ENCODE results near the gene PDHX. TPM values are rescaled to one million over a fixed set of nuclear protein-coding genes. Genes with fewer than 3 reads are reported as not detected.
A peak's percentile ranks its signal among the peaks of the same experiment; 100 is the strongest.

The PDHX gene
- total RNA-seq, 1 experiment from 2014 or later = 63.0 TPM

DNA sequence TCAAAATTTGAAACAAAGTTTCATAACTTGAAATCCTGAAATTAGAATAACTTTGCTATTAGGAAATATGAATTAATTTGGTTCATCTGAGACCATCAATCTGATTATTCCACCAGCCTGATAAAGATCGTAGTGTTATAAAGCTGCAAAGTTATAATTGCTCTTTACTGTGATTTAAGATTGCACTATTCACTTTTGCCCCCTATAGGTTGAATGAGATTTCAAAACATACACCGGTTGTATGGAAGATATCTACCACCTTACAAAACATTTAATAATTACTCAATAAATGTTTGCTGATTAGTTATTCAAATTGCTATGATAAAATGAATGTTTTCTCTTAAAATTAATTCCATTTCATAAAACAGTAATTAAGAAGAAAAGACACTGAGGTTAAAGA lies 26.3 kb upstream of the PDHX start:
- no peak for ATAC-seq
- no peaks in the 10 kb centered on the region; the same call in 1 of the 2 replicates for H3K4me1 ChIP-seq (ENCODE audit: control insufficient read depth, insufficient read depth, low read length)
- intact Hi-C loops (cut with micrococcal nuclease; ENCODE audit: unreplicated experiment) = loop anchor here (2.0 to 10.0 kb wide), 2 partner anchors 235 to 303 kb away; no protein-coding TSS in a partner anchor

DNA sequence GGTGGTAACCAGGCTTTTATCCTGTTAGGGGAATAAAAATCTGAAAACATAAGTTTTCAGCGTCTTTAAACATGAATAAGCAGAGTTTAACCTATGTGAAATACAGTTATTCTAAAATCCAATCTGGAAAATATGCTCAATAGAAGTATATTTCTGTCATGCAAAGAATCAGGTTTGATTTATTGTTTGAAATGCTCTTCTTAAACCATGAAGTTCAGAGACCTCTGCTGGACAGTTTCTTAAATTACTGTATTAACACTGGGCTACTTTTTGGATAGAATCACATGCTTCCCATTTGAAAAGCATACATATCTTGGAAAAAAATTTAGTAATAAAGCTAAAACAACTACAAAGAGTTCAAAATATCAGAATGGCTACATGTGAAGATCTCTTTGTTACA lies 25.6 kb upstream of the PDHX start:
- H3K4me3 ChIP-seq (ENCODE audit: low read depth in 2 of 2, low read length in 2 of 2) = no peak overlapping the region
- H3K9me3 ChIP-seq (ENCODE audit: control insufficient read depth, insufficient read depth, low read depth, low read length) = no peaks in the 10 kb centered on the region
- H3K36me3 ChIP-seq (ENCODE audit: control insufficient read depth, insufficient read depth, low read length) = no peaks in the 10 kb centered on the region; the same call in 1 of the 2 replicates
- no peaks in the 10 kb centered on the region; the same call in 1 of the 2 replicates for H3K4me1 ChIP-seq (ENCODE audit: control insufficient read depth, insufficient read depth, low read length)
- DNase-seq (ENCODE audit: low read depth, low spot score) (no peak), ATAC-seq (peak; percentile 63; the same call in 1 of the 2 replicates)
- ChIA-PET CTCF (interaction anchor here (1.0 kb wide), 2 partner anchors 8 to 304 kb away, joined by 3 to 4 read pairs; no protein-coding TSS in a partner anchor), POLR2A (no interaction called here)
- in situ Hi-C loops (cut with HindIII; ENCODE audit: low pct_unique_long_range_greater_than_20kb, low sequenced_read_pairs) = no loop called here
- H3K27me3 ChIP-seq (ENCODE audit: control insufficient read depth, insufficient read depth, low read length) = no peaks in the 10 kb centered on the region
- peak overlapping the region; percentile 30; the same call in 1 of the 2 replicates for H3K27ac ChIP-seq (ENCODE audit: low read length)
- intact Hi-C loops (cut with micrococcal nuclease; ENCODE audit: unreplicated experiment) = loop anchor here (2.0 to 10.0 kb wide), 2 partner anchors 236 to 304 kb away; no protein-coding TSS in a partner anchor
- TF ChIP-seq, protein P1, sequence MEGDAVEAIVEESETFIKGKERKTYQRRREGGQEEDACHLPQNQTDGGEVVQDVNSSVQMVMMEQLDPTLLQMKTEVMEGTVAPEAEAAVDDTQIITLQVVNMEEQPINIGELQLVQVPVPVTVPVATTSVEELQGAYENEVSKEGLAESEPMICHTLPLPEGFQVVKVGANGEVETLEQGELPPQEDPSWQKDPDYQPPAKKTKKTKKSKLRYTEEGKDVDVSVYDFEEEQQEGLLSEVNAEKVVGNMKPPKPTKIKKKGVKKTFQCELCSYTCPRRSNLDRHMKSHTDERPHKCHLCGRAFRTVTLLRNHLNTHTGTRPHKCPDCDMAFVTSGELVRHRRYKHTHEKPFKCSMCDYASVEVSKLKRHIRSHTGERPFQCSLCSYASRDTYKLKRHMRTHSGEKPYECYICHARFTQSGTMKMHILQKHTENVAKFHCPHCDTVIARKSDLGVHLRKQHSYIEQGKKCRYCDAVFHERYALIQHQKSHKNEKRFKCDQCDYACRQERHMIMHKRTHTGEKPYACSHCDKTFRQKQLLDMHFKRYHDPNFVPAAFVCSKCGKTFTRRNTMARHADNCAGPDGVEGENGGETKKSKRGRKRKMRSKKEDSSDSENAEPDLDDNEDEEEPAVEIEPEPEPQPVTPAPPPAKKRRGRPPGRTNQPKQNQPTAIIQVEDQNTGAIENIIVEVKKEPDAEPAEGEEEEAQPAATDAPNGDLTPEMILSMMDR (IDR thresholded peaks at IDR 0.05) = peak; percentile 43; the same call in 1 of the 2 replicates
- TF ChIP-seq, protein P2, sequence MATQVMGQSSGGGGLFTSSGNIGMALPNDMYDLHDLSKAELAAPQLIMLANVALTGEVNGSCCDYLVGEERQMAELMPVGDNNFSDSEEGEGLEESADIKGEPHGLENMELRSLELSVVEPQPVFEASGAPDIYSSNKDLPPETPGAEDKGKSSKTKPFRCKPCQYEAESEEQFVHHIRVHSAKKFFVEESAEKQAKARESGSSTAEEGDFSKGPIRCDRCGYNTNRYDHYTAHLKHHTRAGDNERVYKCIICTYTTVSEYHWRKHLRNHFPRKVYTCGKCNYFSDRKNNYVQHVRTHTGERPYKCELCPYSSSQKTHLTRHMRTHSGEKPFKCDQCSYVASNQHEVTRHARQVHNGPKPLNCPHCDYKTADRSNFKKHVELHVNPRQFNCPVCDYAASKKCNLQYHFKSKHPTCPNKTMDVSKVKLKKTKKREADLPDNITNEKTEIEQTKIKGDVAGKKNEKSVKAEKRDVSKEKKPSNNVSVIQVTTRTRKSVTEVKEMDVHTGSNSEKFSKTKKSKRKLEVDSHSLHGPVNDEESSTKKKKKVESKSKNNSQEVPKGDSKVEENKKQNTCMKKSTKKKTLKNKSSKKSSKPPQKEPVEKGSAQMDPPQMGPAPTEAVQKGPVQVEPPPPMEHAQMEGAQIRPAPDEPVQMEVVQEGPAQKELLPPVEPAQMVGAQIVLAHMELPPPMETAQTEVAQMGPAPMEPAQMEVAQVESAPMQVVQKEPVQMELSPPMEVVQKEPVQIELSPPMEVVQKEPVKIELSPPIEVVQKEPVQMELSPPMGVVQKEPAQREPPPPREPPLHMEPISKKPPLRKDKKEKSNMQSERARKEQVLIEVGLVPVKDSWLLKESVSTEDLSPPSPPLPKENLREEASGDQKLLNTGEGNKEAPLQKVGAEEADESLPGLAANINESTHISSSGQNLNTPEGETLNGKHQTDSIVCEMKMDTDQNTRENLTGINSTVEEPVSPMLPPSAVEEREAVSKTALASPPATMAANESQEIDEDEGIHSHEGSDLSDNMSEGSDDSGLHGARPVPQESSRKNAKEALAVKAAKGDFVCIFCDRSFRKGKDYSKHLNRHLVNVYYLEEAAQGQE (IDR thresholded peaks at IDR 0.05; ENCODE audit: insufficient read depth in 1 of 2, low read depth in 2 of 2, low read length in 1 of 2) = no peak
- no TSS peak for BruUV-seq (replicated peaks)

More for the DNA sequence above, 26.3 kb upstream of the PDHX start:
- CTCF ChIA-PET = interaction anchor here (0.6 kb wide), 1 partner anchor 512 kb away, joined by 4 read pairs; no protein-coding TSS in a partner anchor
- DNase-seq (ENCODE audit: low read depth, low spot score) = no peak
- no TSS peak for BruUV-seq (replicated peaks)
- H3K9me3 ChIP-seq (ENCODE audit: control insufficient read depth, insufficient read depth, low read depth, low read length) = no peaks in the 10 kb centered on the region
- TF ChIP-seq SIN3A (IDR thresholded peaks at IDR 0.05; ENCODE audit: borderline replicate concordance, insufficient read depth, low read depth, low read length) = no peak
- no peak for TF ChIP-seq TCF7L2 (IDR thresholded peaks at IDR 0.05; ENCODE audit: low read depth, low read length)
- no peak for TF ChIP-seq POLR2AphosphoS5 (IDR thresholded peaks at IDR 0.05; ENCODE audit: low read depth, low read length)
- TF ChIP-seq, protein P2 (IDR thresholded peaks at IDR 0.05; ENCODE audit: insufficient read depth in 1 of 2, low read depth in 2 of 2, low read length in 1 of 2) = no peak
- TF ChIP-seq, protein P1 (IDR thresholded peaks at IDR 0.05) = peak; percentile 19; the same call in 1 of the 2 replicates
- no peaks in the 10 kb centered on the region; the same call in 1 of the 2 replicates for H3K36me3 ChIP-seq (ENCODE audit: control insufficient read depth, insufficient read depth, low read length)
- H3K4me3 ChIP-seq (ENCODE audit: low read depth in 2 of 2, low read length in 2 of 2) = no peak overlapping the region
- no peaks in the 10 kb centered on the region for H3K27me3 ChIP-seq (ENCODE audit: control insufficient read depth, insufficient read depth, low read length)
- peak overlapping the region; percentile 30; the same call in 1 of the 2 replicates for H3K27ac ChIP-seq (ENCODE audit: low read length)
- in situ Hi-C loops (cut with HindIII; ENCODE audit: low pct_unique_long_range_greater_than_20kb, low sequenced_read_pairs) = no loop called here
- POLR2A ChIA-PET = interaction anchor here (0.7 kb wide), 1 partner anchor 65 kb away, joined by 3 read pairs; no protein-coding TSS in a partner anchor

Data from Panc1 (cell line).